IMR-90 (cell line): ENCODE measurements around the gene RPS6KA2. TPM values are rescaled to one million over a fixed set of nuclear protein-coding genes. Genes with fewer than 3 reads are reported as not detected.

ENCODE experiments used
- ATAC-seq: fragments of 200-7000 bp; cut with Tn5 transposase; 2 replicates; pipeline ENCODE4 v1.9.1; 2020; ENCODE audit warnings: low read depth, mild to moderate bottlenecking, moderate library complexity
- BruUV-seq: library from RNA; stranded (reverse); fragments of 400-500 nt; replicated peaks from 2 replicates; lab custom pipeline; 2021; lab: Mats Ljungman, UMichigan
- CTCF ChIA-PET: fragments of 300-600 bp; formaldehyde crosslinking; extraction: SDS; loops from one replicate; lab custom pipeline; 2021; ENCODE audit warnings: antibody characterized with exemption; lab: Yijun Ruan, JAX
- POLR2A ChIA-PET: fragments of 300-600 bp; sonication (Branson Sonifier 250); formaldehyde crosslinking; loops from one replicate; lab custom pipeline; 2022; ENCODE audit warnings: antibody characterized with exemption; ENCODE audit not compliant: unreplicated experiment; lab: Charles Lee
- DNase-seq: peaks from one replicate; pipeline ENCODE4 v3.0.0; 2013
- H2AFZ ChIP-seq: replicated peaks from 2 replicates; pipeline ENCODE3; 2013; ENCODE audit warnings: low read length, mild to moderate bottlenecking; ENCODE audit not compliant: poor library complexity
- H2AK5ac ChIP-seq: 2 replicates; pipeline ENCODE4 v1.6.1; 2013; ENCODE audit warnings: low read depth, low read length, inconsistent platforms
- H2AK9ac ChIP-seq: replicated peaks from 2 replicates; pipeline ENCODE3; 2013; ENCODE audit warnings: mild to moderate bottlenecking, low read depth, low read length, moderate library complexity; ENCODE audit not compliant: poor library complexity
- H2BK120ac ChIP-seq: 2 replicates; pipeline ENCODE4 v1.6.1; 2013; ENCODE audit warnings: low read depth, low read length, inconsistent platforms
- H2BK15ac ChIP-seq: 3 replicates; pipeline ENCODE4 v1.6.1; 2013; ENCODE audit warnings: low read depth, low read length, inconsistent platforms
- H2BK20ac ChIP-seq: 2 replicates; pipeline ENCODE4 v1.6.1; 2013; ENCODE audit warnings: low read depth, mild to moderate bottlenecking, inconsistent platforms, low read length, moderate library complexity
- H2BK5ac ChIP-seq: 2 replicates; pipeline ENCODE4 v1.6.1; 2013; ENCODE audit warnings: mild to moderate bottlenecking, low read depth, low read length, inconsistent platforms; ENCODE audit not compliant: poor library complexity, severe bottlenecking
- H3K14ac ChIP-seq: replicated peaks from 2 replicates; pipeline ENCODE4 v1.6.1; 2013; ENCODE audit warnings: low read depth, low read length, inconsistent platforms
- H3K18ac ChIP-seq: 2 replicates; pipeline ENCODE4 v1.6.1; 2013; ENCODE audit warnings: low read depth, low read length, control low read depth
- H3K23ac ChIP-seq: 2 replicates; pipeline ENCODE4 v1.6.1; 2013; ENCODE audit warnings: low read depth, low read length, inconsistent platforms
- H3K27ac ChIP-seq: 2 replicates; pipeline ENCODE4 v1.5.1; 2013; ENCODE audit warnings: mild to moderate bottlenecking, control low read depth, low read length; ENCODE audit not compliant: insufficient read depth
- H3K27me3 ChIP-seq: 2 replicates; pipeline ENCODE4 v1.6.1; 2013; ENCODE audit warnings: low read length; ENCODE audit not compliant: control insufficient read depth, insufficient read depth
- H3K36me3 ChIP-seq: 2 replicates; pipeline ENCODE4 v1.6.1; 2013; ENCODE audit warnings: low read length, mixed read lengths; ENCODE audit not compliant: control insufficient read depth, insufficient read depth
- H3K4ac ChIP-seq: 2 replicates; pipeline ENCODE4 v1.6.1; 2013; ENCODE audit warnings: low read depth, low read length, inconsistent platforms
- H3K4me1 ChIP-seq: 2 replicates; pipeline ENCODE4 v1.6.1; 2013; ENCODE audit warnings: low read length, mixed read lengths; ENCODE audit not compliant: control insufficient read depth, insufficient read depth
- H3K4me2 ChIP-seq: 2 replicates; pipeline ENCODE4 v1.6.1; 2013; ENCODE audit warnings: low read depth, mild to moderate bottlenecking, control low read depth, low read length, moderate library complexity
- H3K4me3 ChIP-seq: 2 replicates; pipeline ENCODE4 v1.5.1; 2013; ENCODE audit warnings: low read depth, mild to moderate bottlenecking, control low read depth, low read length, moderate library complexity; ENCODE audit not compliant: insufficient read depth
- H3K56ac ChIP-seq: 2 replicates; pipeline ENCODE4 v1.6.1; 2013; ENCODE audit warnings: low read length, inconsistent platforms; ENCODE audit not compliant: insufficient read depth; ENCODE audit errors: extremely low read depth
- H3K79me1 ChIP-seq, 2 experiments: 2 replicates each; pipeline ENCODE4 v1.6.1; 2013; ENCODE audit warnings: low read length in 2 of 2, inconsistent platforms in 1 of 2, low read depth in 1 of 2
- H3K9ac ChIP-seq: 2 replicates; pipeline ENCODE4 v1.6.1; 2013; ENCODE audit warnings: low read depth, low read length, control low read depth
- H3K9me1 ChIP-seq: 2 replicates; pipeline ENCODE4 v1.6.1; 2013; ENCODE audit warnings: low read length, inconsistent platforms; ENCODE audit not compliant: insufficient read depth
- H3K9me3 ChIP-seq: 2 replicates; pipeline ENCODE4 v1.6.1; 2013; ENCODE audit warnings: low read length; ENCODE audit not compliant: control insufficient read depth, insufficient read depth
- H4K20me1 ChIP-seq: 2 replicates; pipeline ENCODE4 v1.6.1; 2013; ENCODE audit warnings: low read length, inconsistent platforms; ENCODE audit not compliant: insufficient read depth
- H4K5ac ChIP-seq: 2 replicates; pipeline ENCODE4 v1.6.1; 2013; ENCODE audit warnings: mild to moderate bottlenecking, low read depth, low read length, control low read depth
- H4K8ac ChIP-seq, 2 experiments: 2 replicates each; pipeline ENCODE4 v1.6.1; 2013; ENCODE audit warnings: low read depth in 2 of 2, low read length in 2 of 2, control low read depth in 1 of 2, inconsistent platforms in 1 of 2
- H4K91ac ChIP-seq: 2 replicates; pipeline ENCODE4 v1.6.1; 2013; ENCODE audit warnings: low read depth, low read length, inconsistent platforms; ENCODE audit not compliant: insufficient read depth
- MXI1 ChIP-seq: IDR thresholded peaks from 2 replicates; pipeline ENCODE4 v1.6.1; 2012; ENCODE audit warnings: low read depth, mild to moderate bottlenecking, low read length, moderate library complexity, borderline replicate concordance
- NFE2L2 ChIP-seq: fragments of 150-350 bp; IDR thresholded peaks from 2 replicates; pipeline ENCODE4 v1.6.1; 2016; ENCODE audit warnings: low read depth, mild to moderate bottlenecking, low read length
- RFX5 ChIP-seq: IDR thresholded peaks from 2 replicates; pipeline ENCODE4 v1.8.0; 2012; ENCODE audit warnings: low read depth, mild to moderate bottlenecking, low read length, moderate library complexity
- SMC3 ChIP-seq: fragments of 150-350 bp; IDR thresholded peaks from 2 replicates; pipeline ENCODE4 v1.6.1; 2016; ENCODE audit warnings: low read depth, mild to moderate bottlenecking, antibody characterized with exemption, low read length, moderate library complexity
- WGBS, 2 experiments: methylation state at CpG; one replicate each; pipeline versions ENCODE4 v1.1.5 to v1.1.7; 2013; ENCODE audit warnings: missing lambda C conversion rate in 2 of 2; ENCODE audit not compliant: insufficient read length in 1 of 2; ENCODE audit errors: extremely low coverage in 2 of 2; 5-methylcytosine and 5-hydroxymethylcytosine counted together
- dilution Hi-C: fragments of 300-500 bp; cut with HindIII; formaldehyde crosslinking; loops from one replicate; pipeline ENCODE4 v1.14.3; 2018; ENCODE audit warnings: low sequenced_read_pairs; ENCODE audit not compliant: unreplicated experiment
- in situ Hi-C: fragments of 300-500 bp; cut with MboI; formaldehyde crosslinking; loops from 3 replicates; pipeline ENCODE4 v1.14.3; 2019; ENCODE audit warnings: low sequenced_read_pairs, inconsistent platforms, mixed read lengths
- intact Hi-C: fragments of 100-400 bp; cut with micrococcal nuclease; formaldehyde crosslinking; loops from 2 replicates; pipeline ENCODE4 v1.10.0; 2022
- polyA plus RNA-seq, 3 experiments: library from polyadenylated mRNA; depleted of rRNA; stranded (reverse); fragments of >200 nt; gene quantifications; 2 replicates each; pipeline ENCODE4 v1.2.3, GENCODE V29; 2012; ENCODE audit warnings: low replicate concordance in 1 of 3
- total RNA-seq: library from RNA; depleted of rRNA; stranded (reverse); fragments of >200 nt; gene quantifications from 2 replicates; pipeline ENCODE4 v1.2.3, GENCODE V29; 2012
- TF ChIP-seq, protein P1 (sequence below): fragments of 150-350 bp; IDR thresholded peaks from 2 replicates; pipeline ENCODE4 v1.6.1; 2016; ENCODE audit warnings: low read depth, mild to moderate bottlenecking, low read length, moderate library complexity, borderline replicate concordance

The RPS6KA2 gene
- total and polyA plus RNA-seq, 2 of the 4 experiments (the other 2 are of a cell fraction): 26.9 to 31.3 TPM

DNA sequence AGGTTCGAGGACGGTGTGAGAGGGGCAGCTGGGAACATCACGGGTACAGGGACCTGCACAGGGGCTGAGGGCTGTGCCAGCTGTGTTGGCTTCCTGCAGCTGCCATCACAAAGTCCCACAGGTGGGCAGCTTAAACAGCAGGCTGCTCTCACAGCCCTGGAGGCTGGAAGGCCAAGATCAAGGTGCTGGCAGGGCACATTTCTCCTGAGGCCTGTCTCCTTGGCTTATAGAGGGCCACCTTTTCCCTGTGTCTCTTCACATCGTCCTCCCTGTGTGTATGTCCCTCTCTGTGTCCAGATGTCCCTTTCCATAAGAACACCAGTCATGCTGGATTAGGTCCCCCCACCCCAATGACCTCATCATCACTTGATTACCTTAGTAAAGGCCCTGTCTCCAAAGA, 229.2 kb downstream of the RPS6KA2 start:
- Histone ChIP-seq H3K9me1 (no peaks in the 10 kb centered on the region), H4K8ac (no peak overlapping the region)

More for the DNA sequence above, 229.2 kb downstream of the RPS6KA2 start:
- no peaks in the 10 kb centered on the region for H3K36me3 ChIP-seq
- no peak overlapping the region for H3K23ac ChIP-seq
- dilution Hi-C loops (no loop called here), in situ Hi-C loops (loop anchor here (5.0 kb wide), 1 partner anchor 121 kb away; no protein-coding TSS in a partner anchor), intact Hi-C loops (no loop called here)
- H3K27me3 ChIP-seq: peaks cover 16% of the 10 kb centered on the region
- no peak overlapping the region for H3K4me3 ChIP-seq
- no peak overlapping the region for H3K4me2 ChIP-seq
- H3K18ac ChIP-seq: no peak overlapping the region
- H4K5ac ChIP-seq: no peak overlapping the region
- no peak overlapping the region for H2BK15ac ChIP-seq
- H3K56ac ChIP-seq: no peak overlapping the region
- H4K20me1 ChIP-seq: no peaks in the 10 kb centered on the region
- TF ChIP-seq MXI1 (no peak), SMC3 (no peak), RFX5 (no peak), NFE2L2 (no peak)
- TF ChIP-seq, protein P1, sequence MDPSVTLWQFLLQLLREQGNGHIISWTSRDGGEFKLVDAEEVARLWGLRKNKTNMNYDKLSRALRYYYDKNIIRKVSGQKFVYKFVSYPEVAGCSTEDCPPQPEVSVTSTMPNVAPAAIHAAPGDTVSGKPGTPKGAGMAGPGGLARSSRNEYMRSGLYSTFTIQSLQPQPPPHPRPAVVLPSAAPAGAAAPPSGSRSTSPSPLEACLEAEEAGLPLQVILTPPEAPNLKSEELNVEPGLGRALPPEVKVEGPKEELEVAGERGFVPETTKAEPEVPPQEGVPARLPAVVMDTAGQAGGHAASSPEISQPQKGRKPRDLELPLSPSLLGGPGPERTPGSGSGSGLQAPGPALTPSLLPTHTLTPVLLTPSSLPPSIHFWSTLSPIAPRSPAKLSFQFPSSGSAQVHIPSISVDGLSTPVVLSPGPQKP: no peak
- ChIA-PET POLR2A (no interaction called here), CTCF (interaction anchor here (1.3 kb wide), 1 partner anchor 122 kb away, joined by 4 read pairs; no protein-coding TSS in a partner anchor)
- H2BK120ac ChIP-seq: no peak overlapping the region
- peaks cover 3% of the 10 kb centered on the region; the same call in 1 of the 2 replicates for H3K9me3 ChIP-seq
- no peaks in the 10 kb centered on the region for H3K79me1 ChIP-seq
- no peak overlapping the region for H3K9ac ChIP-seq
- no TSS peak for BruUV-seq
- H3K4me1 ChIP-seq: no peaks in the 10 kb centered on the region
- H2BK20ac ChIP-seq: no peak overlapping the region
- no peak for DNase-seq
- no peak overlapping the region for H2BK5ac ChIP-seq
- 85% methylated on average over 3 of the region's 4 CpGs; no CpG with 5 or more reads in 1 of the 2 experiments for WGBS, 2 experiments
- H2AK9ac ChIP-seq: no peak overlapping the region
- H3K14ac ChIP-seq: no peak overlapping the region
- H2AFZ ChIP-seq: no peak overlapping the region
- ATAC-seq: no peak
- no peak overlapping the region for H3K27ac ChIP-seq
- H2AK5ac ChIP-seq: no peak overlapping the region
- no peak overlapping the region for H3K4ac ChIP-seq
- H4K91ac ChIP-seq: no peak overlapping the region
